PFSK-1 (cell line): ENCODE data around the gene ERC2.

ENCODE experiments used
- REST ChIP-seq, 2 experiments: IDR thresholded peaks; 2 replicates each; pipeline versions ENCODE4 v1.6.1 to v1.8.0; 2011 to 2012; ENCODE audit warnings: low read depth in 2 of 2, low read length in 2 of 2, control low read depth in 1 of 2, inconsistent platforms in 1 of 2, mild to moderate bottlenecking in 1 of 2, moderate library complexity in 1 of 2; ENCODE audit not compliant: insufficient read depth in 1 of 2
- TAF1 ChIP-seq: IDR thresholded peaks from 2 replicates; pipeline ENCODE4 v1.6.1; 2012; ENCODE audit warnings: low read length, control low read depth, borderline replicate concordance; ENCODE audit not compliant: insufficient read depth

DNA sequence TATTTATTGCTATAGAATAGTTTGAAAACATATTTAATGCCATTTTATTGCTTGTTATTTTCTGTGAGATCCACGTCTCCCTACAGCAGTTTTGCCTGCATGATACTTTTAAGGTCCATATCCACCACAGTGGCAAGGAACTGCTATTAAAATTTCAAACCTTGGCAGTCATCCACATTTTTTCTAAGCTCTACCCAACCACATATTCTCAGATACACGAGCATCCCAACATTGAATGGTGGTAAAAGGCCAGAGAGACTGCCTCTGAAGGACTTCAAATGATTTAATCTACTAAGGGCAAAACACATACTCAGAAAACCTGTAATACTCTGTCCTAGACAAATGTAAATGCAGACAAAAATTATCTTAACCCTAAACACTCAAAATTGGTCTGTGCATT, 173.1 kb downstream of the ERC2 start:
- TF ChIP-seq REST (IDR thresholded peaks at IDR 0.05; ENCODE audit: insufficient read depth in 1 of 2, low read depth in 2 of 2, low read length in 2 of 2), result no peak
- no peak for TF ChIP-seq TAF1
